ENCODE results near the gene TIGD6. TPM values are rescaled to one million over a fixed set of nuclear protein-coding genes. Genes with fewer than 3 reads are reported as not detected.
A peak's percentile ranks its signal among the peaks of the same experiment; 100 is the strongest.

TIGD6 gene
- total RNA-seq, 1 experiment from 2014 or later = 2.1 TPM

DNA sequence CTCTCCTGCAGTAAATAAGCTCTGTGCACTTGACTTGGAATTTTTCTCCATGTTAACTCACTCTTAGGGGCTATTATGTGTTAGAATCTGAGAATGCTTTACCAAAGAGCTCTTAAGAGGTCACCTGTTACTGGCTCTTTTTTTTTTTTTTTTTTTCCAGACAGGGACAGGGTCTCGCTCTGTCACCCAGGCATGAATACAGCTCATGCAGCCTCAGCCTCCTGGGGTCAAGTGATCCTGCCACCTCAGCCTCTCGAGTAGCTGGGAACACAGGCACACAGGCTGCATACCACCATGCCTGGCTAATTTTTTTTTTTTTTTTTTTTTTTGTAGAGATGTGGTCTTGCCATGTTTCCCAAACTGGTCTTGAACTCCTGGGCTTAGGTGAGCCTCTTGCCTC lies 22.2 kb upstream of the TIGD6 start:
- no peak for DNase-seq (ENCODE audit: low read depth, low spot score)
- Histone ChIP-seq H4K20me1 (ENCODE audit: insufficient read depth) (no peaks in the 10 kb centered on the region), H3K27ac (ENCODE audit: low read depth, low read length) (peak overlapping the region; percentile 93), H3K9me3 (ENCODE audit: control insufficient read depth in 1 of 2, insufficient read depth in 1 of 2, low read depth in 1 of 2, low read length in 2 of 2) (no peaks in the 10 kb centered on the region), H3K9ac (ENCODE audit: low read length) (peak overlapping the region; percentile 55), H3K4me1 (ENCODE audit: control insufficient read depth in 1 of 2, insufficient read depth in 2 of 2, low read length in 2 of 2) (peaks cover 41 to 64% of the 10 kb centered on the region in 2 experiments), H3K36me3 (ENCODE audit: control insufficient read depth in 1 of 2, insufficient read depth in 2 of 2, low read length in 2 of 2) (peaks cover 28 to 65% of the 10 kb centered on the region in 2 experiments), H2AFZ (ENCODE audit: low read depth, low read length, poor library complexity, severe bottlenecking) (no peak overlapping the region), H3K27me3 (ENCODE audit: insufficient read depth, low read length) (no peaks in the 10 kb centered on the region), H3K9me2 (ENCODE audit: insufficient read depth) (no peaks in the 10 kb centered on the region), H3K4me2 (ENCODE audit: low read length) (peak overlapping the region; percentile 76), H3K79me2 (ENCODE audit: insufficient read depth, low read length) (peaks cover 74% of the 10 kb centered on the region), H3K4me3 (replicated peaks in 1 of 2; ENCODE audit: low read depth in 1 of 2, low read length in 2 of 2) (peak overlapping the region in 1 of 2 experiments; percentile 42; a peak in 2 of 4 replicates)
- ChIA-PET POLR2A (interaction anchor here (0.9 to 2.5 kb wide), 6 partner anchors 12 to 62 kb away, joined by 3 to 9 read pairs (median 4); partner anchors contain the start of genes HMGXB3, SLC26A2 and TIGD6), CTCF (no interaction called here), RAD21 (ENCODE audit: low non-redundant PET in 1 of 2, low total read pairs in 2 of 2, uncharacterized antibody in 2 of 2, unreplicated experiment in 2 of 2) (interaction anchor here in 1 of 2 experiments (1.1 kb wide), 1 partner anchor 22 kb away, joined by 3 read pairs; the partner anchor contains the start of genes HMGXB3 and TIGD6)
- TF ChIP-seq CEBPB (IDR thresholded peaks at IDR 0.05; ENCODE audit: low read depth) = no peak
- TF ChIP-seq, protein P1, sequence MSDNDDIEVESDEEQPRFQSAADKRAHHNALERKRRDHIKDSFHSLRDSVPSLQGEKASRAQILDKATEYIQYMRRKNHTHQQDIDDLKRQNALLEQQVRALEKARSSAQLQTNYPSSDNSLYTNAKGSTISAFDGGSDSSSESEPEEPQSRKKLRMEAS (IDR thresholded peaks at IDR 0.05) = no peak
- no peak for TF ChIP-seq FOSL1 (IDR thresholded peaks at IDR 0.05; ENCODE audit: low read depth)
- TF ChIP-seq TCF7L2 (IDR thresholded peaks at IDR 0.05; ENCODE audit: borderline replicate concordance, extremely low read depth, insufficient read depth, insufficient read length) = no peak
- no peak for TF ChIP-seq SRF (IDR thresholded peaks at IDR 0.05; ENCODE audit: low read depth)
- TF ChIP-seq EZH2phosphoT487 (IDR thresholded peaks at IDR 0.05; ENCODE audit: borderline replicate concordance) = no peak
- no peak for TF ChIP-seq CBX3 (IDR thresholded peaks at IDR 0.05; ENCODE audit: low read depth)
- TF ChIP-seq YY1 (IDR thresholded peaks at IDR 0.05; ENCODE audit: extremely low read depth, insufficient replicate concordance, low read depth, low read length) = no peak
- no peak for TF ChIP-seq POLR2A (IDR thresholded peaks at IDR 0.05; ENCODE audit: borderline replicate concordance, extremely low read depth, insufficient read depth, insufficient read length)
- TF ChIP-seq, protein P2, sequence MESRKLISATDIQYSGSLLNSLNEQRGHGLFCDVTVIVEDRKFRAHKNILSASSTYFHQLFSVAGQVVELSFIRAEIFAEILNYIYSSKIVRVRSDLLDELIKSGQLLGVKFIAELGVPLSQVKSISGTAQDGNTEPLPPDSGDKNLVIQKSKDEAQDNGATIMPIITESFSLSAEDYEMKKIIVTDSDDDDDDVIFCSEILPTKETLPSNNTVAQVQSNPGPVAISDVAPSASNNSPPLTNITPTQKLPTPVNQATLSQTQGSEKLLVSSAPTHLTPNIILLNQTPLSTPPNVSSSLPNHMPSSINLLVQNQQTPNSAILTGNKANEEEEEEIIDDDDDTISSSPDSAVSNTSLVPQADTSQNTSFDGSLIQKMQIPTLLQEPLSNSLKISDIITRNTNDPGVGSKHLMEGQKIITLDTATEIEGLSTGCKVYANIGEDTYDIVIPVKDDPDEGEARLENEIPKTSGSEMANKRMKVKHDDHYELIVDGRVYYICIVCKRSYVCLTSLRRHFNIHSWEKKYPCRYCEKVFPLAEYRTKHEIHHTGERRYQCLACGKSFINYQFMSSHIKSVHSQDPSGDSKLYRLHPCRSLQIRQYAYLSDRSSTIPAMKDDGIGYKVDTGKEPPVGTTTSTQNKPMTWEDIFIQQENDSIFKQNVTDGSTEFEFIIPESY (IDR thresholded peaks at IDR 0.05; ENCODE audit: extremely low read depth, insufficient replicate concordance, low read length) = no peak
- TF ChIP-seq SIN3A (IDR thresholded peaks at IDR 0.05; ENCODE audit: low read depth) = no peak
- TF ChIP-seq EZH2 (IDR thresholded peaks at IDR 0.05) = no peak
- no peak for TF ChIP-seq EGR1 (IDR thresholded peaks at IDR 0.05; ENCODE audit: low read depth)
- TF ChIP-seq ELF1 (IDR thresholded peaks at IDR 0.05; ENCODE audit: borderline replicate concordance, low read depth) = no peak
- TF ChIP-seq RAD21 (IDR thresholded peaks at IDR 0.05; ENCODE audit: low read depth) = no peak
- no peak for TF ChIP-seq JUND (IDR thresholded peaks at IDR 0.05)
- TF ChIP-seq, protein P3, sequence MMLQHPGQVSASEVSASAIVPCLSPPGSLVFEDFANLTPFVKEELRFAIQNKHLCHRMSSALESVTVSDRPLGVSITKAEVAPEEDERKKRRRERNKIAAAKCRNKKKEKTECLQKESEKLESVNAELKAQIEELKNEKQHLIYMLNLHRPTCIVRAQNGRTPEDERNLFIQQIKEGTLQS (IDR thresholded peaks at IDR 0.05) = no peak
- TF ChIP-seq, protein P4, sequence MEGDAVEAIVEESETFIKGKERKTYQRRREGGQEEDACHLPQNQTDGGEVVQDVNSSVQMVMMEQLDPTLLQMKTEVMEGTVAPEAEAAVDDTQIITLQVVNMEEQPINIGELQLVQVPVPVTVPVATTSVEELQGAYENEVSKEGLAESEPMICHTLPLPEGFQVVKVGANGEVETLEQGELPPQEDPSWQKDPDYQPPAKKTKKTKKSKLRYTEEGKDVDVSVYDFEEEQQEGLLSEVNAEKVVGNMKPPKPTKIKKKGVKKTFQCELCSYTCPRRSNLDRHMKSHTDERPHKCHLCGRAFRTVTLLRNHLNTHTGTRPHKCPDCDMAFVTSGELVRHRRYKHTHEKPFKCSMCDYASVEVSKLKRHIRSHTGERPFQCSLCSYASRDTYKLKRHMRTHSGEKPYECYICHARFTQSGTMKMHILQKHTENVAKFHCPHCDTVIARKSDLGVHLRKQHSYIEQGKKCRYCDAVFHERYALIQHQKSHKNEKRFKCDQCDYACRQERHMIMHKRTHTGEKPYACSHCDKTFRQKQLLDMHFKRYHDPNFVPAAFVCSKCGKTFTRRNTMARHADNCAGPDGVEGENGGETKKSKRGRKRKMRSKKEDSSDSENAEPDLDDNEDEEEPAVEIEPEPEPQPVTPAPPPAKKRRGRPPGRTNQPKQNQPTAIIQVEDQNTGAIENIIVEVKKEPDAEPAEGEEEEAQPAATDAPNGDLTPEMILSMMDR (IDR thresholded peaks at IDR 0.05 in 2 of 3, conservative IDR thresholded peaks at IDR 0.05 in 1 of 3; ENCODE audit: borderline replicate concordance in 1 of 3, insufficient read depth in 1 of 3, low read depth in 2 of 3, low read length in 2 of 3) = no peak
- no peak for TF ChIP-seq ZFX (IDR thresholded peaks at IDR 0.05)
- TF ChIP-seq ZNF274 (IDR thresholded peaks at IDR 0.05; ENCODE audit: low read depth, low read length) = no peak
- BruUV-seq (replicated peaks) = no TSS peak
- no peak for ATAC-seq
- intact Hi-C loops (cut with micrococcal nuclease) = no loop called here

Data from HCT116 (cell line).